NCI-H460 (cell line): ENCODE data around the gene CLDN6. TPM values are rescaled to one million over a fixed set of nuclear protein-coding genes. Genes with fewer than 3 reads are reported as not detected.

Source experiments
- DNase-seq: peaks from one replicate; pipeline ENCODE4 v3.0.0-alpha.2; 2016; ENCODE audit warnings: low read depth; ENCODE audit errors: extremely low read depth
- total RNA-seq: library from RNA; depleted of rRNA; stranded (reverse); fragments of >200 nt; shearing (Covaris generic); gene quantifications from 2 replicates; pipeline ENCODE4 v1.2.3, GENCODE V29; 2014

CLDN6 gene
- total RNA-seq, 1 experiment from 2014 or later: not detected

- DNase-seq: no peak
Observed at GRCh38 chr16:2974319-2975056, 43.5 kb downstream of the CLDN6 start.

GRCh38 chr16:2973605-2974318 lies 44.2 kb downstream of the CLDN6 start:
- DNase-seq: no peak

- DNase-seq: no peak
Observed at GRCh38 chr16:2973093-2973492, 44.9 kb downstream of the CLDN6 start.

GRCh38 chr16:2971985-2972784 lies 45.8 kb downstream of the CLDN6 start:
- no peak for DNase-seq

- no peak for DNase-seq
Observed at GRCh38 chr16:2971134-2971984, 46.6 kb downstream of the CLDN6 start.

GRCh38 chr16:2970563-2970962 lies 47.4 kb downstream of the CLDN6 start:
- no peak for DNase-seq

GRCh38 chr16:2969545-2970521 lies 48.1 kb downstream of the CLDN6 start:
- peak; percentile 61 for DNase-seq

GRCh38 chr16:2968738-2969544 lies 49.0 kb downstream of the CLDN6 start, which contains the start of gene PAQR4:
PAQR4 (plus strand) TSS chr16:2969348; CDS start chr16:2969675, 327 bp downstream.
- peak; percentile 90 for DNase-seq

GRCh38 chr16:2968368-2968737 lies 49.6 kb downstream of the CLDN6 start:
- DNase-seq: no peak

GRCh38 chr16:2967721-2968161 lies 50.2 kb downstream of the CLDN6 start:
- DNase-seq: no peak

GRCh38 chr16:2967211-2967631 lies 50.8 kb downstream of the CLDN6 start:
- DNase-seq: no peak

- DNase-seq: no peak
Observed at GRCh38 chr16:2966808-2967191, 51.2 kb downstream of the CLDN6 start.

GRCh38 chr16:2966043-2966807 lies 51.8 kb downstream of the CLDN6 start:
- DNase-seq: no peak
